ENCODE data around the gene RNF166. TPM values are rescaled to one million over a fixed set of nuclear protein-coding genes. Genes with fewer than 3 reads are reported as not detected.

The RNF166 gene
- total and polyA plus RNA-seq, 2 donors (not counting 3 experiments of a cell fraction or from before 2014, with no cell fraction given), result 27.6 to 38.8 TPM

DNA sequence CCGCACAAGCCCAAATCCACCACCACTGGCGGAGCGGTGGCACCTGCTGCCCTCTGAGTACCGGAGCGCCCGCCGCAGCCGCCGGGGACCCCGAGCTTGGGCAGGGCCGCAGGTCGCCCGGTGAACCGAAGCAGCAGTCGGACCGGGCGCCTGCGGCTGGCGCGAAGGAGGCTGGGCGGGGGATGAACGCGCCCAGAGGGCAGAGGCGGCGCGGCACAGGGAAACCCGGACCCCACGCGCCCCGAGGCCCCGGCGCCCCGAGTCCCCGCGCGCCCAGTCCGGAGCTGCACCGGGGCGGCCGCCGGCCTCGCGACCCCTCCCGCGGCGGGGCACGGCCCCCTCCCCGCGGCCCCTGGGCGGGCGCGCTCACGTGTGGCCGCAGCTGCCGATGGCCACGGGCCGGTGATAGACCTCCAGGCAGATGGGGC lies 393 bp downstream of the RNF166 start:
- DNase-seq (ENCODE audit: low read depth, low spot score), result peak; percentile 26
- Histone ChIP-seq H3K9me3 (replicated peaks; ENCODE audit: control insufficient read depth, insufficient read depth, low read length) (no peaks in the 10 kb centered on the region), H3K36me3 (ENCODE audit: control insufficient read depth in 2 of 2, extremely low read depth in 1 of 2, insufficient read depth in 2 of 2, low read length in 2 of 2) (peaks cover 0 to 3% of the 10 kb centered on the region in 2 experiments), H4K20me1 (replicated peaks; ENCODE audit: control insufficient read depth, extremely low read depth, insufficient read depth, low read length) (no peaks in the 10 kb centered on the region), H3K9me1 (replicated peaks; ENCODE audit: control insufficient read depth, extremely low read depth, insufficient read depth, low read length) (no peaks in the 10 kb centered on the region), H3K4me3 (replicated peaks in 1 of 3; ENCODE audit: insufficient read depth in 1 of 3, low read depth in 1 of 3, low read length in 3 of 3) (peak overlapping the region; percentile 69 to 90 (median 79)), H3K4me2 (ENCODE audit: insufficient read depth, low read length) (peak overlapping the region; percentile 91), H3K9ac (replicated peaks; ENCODE audit: extremely low read depth, insufficient read depth, low read length) (peak overlapping the region; percentile 42), H2AFZ (ENCODE audit: low read depth, low read length) (peak overlapping the region; percentile 44), H3K27me3 (ENCODE audit: control insufficient read depth in 2 of 2, insufficient read depth in 2 of 2, low read length in 2 of 2) (no peaks in the 10 kb centered on the region), H3K4me1 (ENCODE audit: control insufficient read depth, extremely low read depth, insufficient read depth, low read length) (peaks cover 50% of the 10 kb centered on the region), H3K79me2 (ENCODE audit: control insufficient read depth, insufficient read depth, low read length) (peaks cover 67% of the 10 kb centered on the region), H3K27ac (ENCODE audit: insufficient read depth, low read depth, low read length) (peak overlapping the region; percentile 45)
- intact Hi-C loops (cut with micrococcal nuclease), result no loop called here
- BruUV-seq (replicated peaks), result no TSS peak
- dilution Hi-C loops (cut with MboI; ENCODE audit: extremely low pct_ligation_motif_present, low sequenced_read_pairs), result no loop called here
- ChIA-PET CTCF (interaction anchor here (1.0 to 4.3 kb wide), 3 partner anchors 30 to 79 kb away, joined by 3 to 25 read pairs (median 5); partner anchors contain the start of gene PIEZO1), POLR2A (no interaction called here)
- FAIRE-seq, result peak; percentile 62
- TF ChIP-seq GATA2 (IDR thresholded peaks at IDR 0.05; ENCODE audit: insufficient read depth, insufficient read length, low read depth, low read length), result no peak
- TF ChIP-seq MYC (IDR thresholded peaks at IDR 0.05; ENCODE audit: low read depth, low read length), result no peak
- TF ChIP-seq CTCF (IDR thresholded peaks at IDR 0.05; ENCODE audit: extremely low read depth in 1 of 2, insufficient read depth in 1 of 2, low read depth in 1 of 2, low read length in 2 of 2), result no peak
- TF ChIP-seq POLR2A (IDR thresholded peaks at IDR 0.05; ENCODE audit: low read depth, low read length), result no peak
- no peak for TF ChIP-seq FOS (IDR thresholded peaks at IDR 0.05; ENCODE audit: borderline replicate concordance, insufficient read depth, low read length)
- TF ChIP-seq POLR2AphosphoS5 (IDR thresholded peaks at IDR 0.05; ENCODE audit: insufficient read depth, low read depth, low read length), result no peak
- no peak for TF ChIP-seq EZH2 (IDR thresholded peaks at IDR 0.05; ENCODE audit: borderline replicate concordance, low read depth, low read length, severe bottlenecking)
- TF ChIP-seq JUN (IDR thresholded peaks at IDR 0.05; ENCODE audit: borderline replicate concordance, insufficient read depth, insufficient read length, low read depth), result no peak

Measured in endothelial cell of umbilical vein (primary cell).